ENCODE results near the gene SIN3B.

SIN3B gene

GRCh38 chr19:16878181-16878965 lies 49.2 kb downstream of the SIN3B start:
- Histone ChIP-seq H3K9me3 (ENCODE audit: control insufficient read depth, insufficient read depth, low read depth, low read length) (no peaks in the 10 kb centered on the region), H3K4me3 (ENCODE audit: low read depth, low read length) (no peak overlapping the region), H3K4me1 (ENCODE audit: control insufficient read depth, insufficient read depth, low read length) (no peaks in the 10 kb centered on the region), H3K36me3 (ENCODE audit: control insufficient read depth in 2 of 2, insufficient read depth in 1 of 2, low read length in 2 of 2) (peaks cover 0 to 56% of the 10 kb centered on the region in 2 experiments; a peak in 1 of 3 replicates), H3K27ac (ENCODE audit: extremely low read depth, low read depth, low read length) (no peak overlapping the region)
- no peak for TF ChIP-seq ZNF624 (tag by site-specific recombination; IDR thresholded peaks at IDR 0.05)
- no peak for TF ChIP-seq ZNF280D (tag by site-specific recombination; IDR thresholded peaks at IDR 0.05)
- no peak for TF ChIP-seq ZNF19 (tag by site-specific recombination; IDR thresholded peaks at IDR 0.05; ENCODE audit: low read depth)
- no peak for TF ChIP-seq ZNF707 (tag by site-specific recombination; IDR thresholded peaks at IDR 0.05)
- no peak for TF ChIP-seq TSHZ1 (tag by site-specific recombination; IDR thresholded peaks at IDR 0.05; ENCODE audit: borderline replicate concordance)
- no peak for TF ChIP-seq WT1 (tag by site-specific recombination; IDR thresholded peaks at IDR 0.05)
- peak; percentile 37; the same call in 1 of the 2 replicates for TF ChIP-seq KLF1 (tag by site-specific recombination; IDR thresholded peaks at IDR 0.05)
- TF ChIP-seq KLF8 (tag by site-specific recombination; IDR thresholded peaks at IDR 0.05), result peak; percentile 58; the same call in 1 of the 2 replicates
- no peak for TF ChIP-seq YY2 (tag by site-specific recombination; IDR thresholded peaks at IDR 0.05)
- TF ChIP-seq ZNF529 (tag by site-specific recombination; IDR thresholded peaks at IDR 0.05; ENCODE audit: insufficient replicate concordance), result no peak
- no peak for TF ChIP-seq ZNF416 (tag by site-specific recombination; IDR thresholded peaks at IDR 0.05)
- TF ChIP-seq ZNF645 (tag by site-specific recombination; IDR thresholded peaks at IDR 0.05), result no peak
- no peak for TF ChIP-seq ZBTB48 (tag by site-specific recombination; IDR thresholded peaks at IDR 0.05)
- POLR2A ChIA-PET, result no interaction called here
- CTCF ChIA-PET, result interaction anchor here (0.5 kb wide), 1 partner anchor 189 kb away, joined by 5 read pairs; no protein-coding TSS in a partner anchor

GRCh38 chr19:16880884-16881554 lies 51.8 kb downstream of the SIN3B start:
- Histone ChIP-seq H3K27ac (ENCODE audit: extremely low read depth, low read depth, low read length) (no peak overlapping the region), H3K36me3 (ENCODE audit: control insufficient read depth in 2 of 2, insufficient read depth in 1 of 2, low read length in 2 of 2) (peaks cover 0 to 44% of the 10 kb centered on the region in 2 experiments; a peak in 1 of 3 replicates), H3K4me3 (ENCODE audit: low read depth, low read length) (no peak overlapping the region), H3K4me1 (ENCODE audit: control insufficient read depth, insufficient read depth, low read length) (no peaks in the 10 kb centered on the region), H3K9me3 (ENCODE audit: control insufficient read depth, insufficient read depth, low read depth, low read length) (no peaks in the 10 kb centered on the region)
- no peak for TF ChIP-seq HIC1 (tag by site-specific recombination; IDR thresholded peaks at IDR 0.05)
- TF ChIP-seq ZNF239 (tag by site-specific recombination; IDR thresholded peaks at IDR 0.05), result no peak
- TF ChIP-seq ZNF416 (tag by site-specific recombination; IDR thresholded peaks at IDR 0.05), result no peak
- ChIA-PET CTCF (no interaction called here), POLR2A (no interaction called here)
